OCI-LY7 (cell line): ENCODE data around the gene JPT2.

Experiments used
- EZH2phosphoT487 ChIP-seq: fragments of 200-600 bp; sonication (generic); IDR thresholded peaks from 2 replicates; pipeline ENCODE4 v1.6.1; 2018; ENCODE audit warnings: low read depth, borderline replicate concordance, mild to moderate bottlenecking, mixed run types, antibody characterized with exemption, low read length, moderate library complexity, mixed read lengths
- TF ChIP-seq, protein P1 (sequence below): fragments of 200-600 bp; sonication (generic); conservative IDR thresholded peaks from 2 replicates; pipeline ENCODE4 v1.5.1; 2014; ENCODE audit warnings: mild to moderate bottlenecking, antibody characterized with exemption, low read length, moderate library complexity, mixed read lengths

DNA sequence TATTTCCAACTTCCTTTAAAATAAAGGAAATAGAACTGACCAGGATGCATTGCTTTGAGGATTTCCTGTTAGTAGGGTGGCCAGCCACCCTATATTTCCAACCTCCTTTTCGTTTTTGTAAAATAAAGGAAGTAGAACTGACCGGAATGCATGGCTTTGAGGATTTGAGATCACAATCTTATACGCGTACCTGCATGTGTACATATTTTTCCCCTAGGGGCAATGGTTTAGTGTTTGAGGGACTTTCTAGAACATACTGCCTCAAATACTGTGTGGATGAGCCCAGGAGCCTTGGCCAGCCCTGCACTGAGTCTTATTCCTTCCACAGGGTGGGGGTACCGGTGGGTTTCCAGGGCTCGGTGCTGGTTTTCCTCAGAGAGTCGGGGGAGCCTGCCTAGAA lies 53.5 kb downstream of the JPT2 start:
- TF ChIP-seq, protein P1, sequence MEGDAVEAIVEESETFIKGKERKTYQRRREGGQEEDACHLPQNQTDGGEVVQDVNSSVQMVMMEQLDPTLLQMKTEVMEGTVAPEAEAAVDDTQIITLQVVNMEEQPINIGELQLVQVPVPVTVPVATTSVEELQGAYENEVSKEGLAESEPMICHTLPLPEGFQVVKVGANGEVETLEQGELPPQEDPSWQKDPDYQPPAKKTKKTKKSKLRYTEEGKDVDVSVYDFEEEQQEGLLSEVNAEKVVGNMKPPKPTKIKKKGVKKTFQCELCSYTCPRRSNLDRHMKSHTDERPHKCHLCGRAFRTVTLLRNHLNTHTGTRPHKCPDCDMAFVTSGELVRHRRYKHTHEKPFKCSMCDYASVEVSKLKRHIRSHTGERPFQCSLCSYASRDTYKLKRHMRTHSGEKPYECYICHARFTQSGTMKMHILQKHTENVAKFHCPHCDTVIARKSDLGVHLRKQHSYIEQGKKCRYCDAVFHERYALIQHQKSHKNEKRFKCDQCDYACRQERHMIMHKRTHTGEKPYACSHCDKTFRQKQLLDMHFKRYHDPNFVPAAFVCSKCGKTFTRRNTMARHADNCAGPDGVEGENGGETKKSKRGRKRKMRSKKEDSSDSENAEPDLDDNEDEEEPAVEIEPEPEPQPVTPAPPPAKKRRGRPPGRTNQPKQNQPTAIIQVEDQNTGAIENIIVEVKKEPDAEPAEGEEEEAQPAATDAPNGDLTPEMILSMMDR = no peak
- no peak for TF ChIP-seq EZH2phosphoT487
